Medulla oblongata (tissue), 1 donor: ENCODE measurements around the gene PIGS.
"Not testable (repeated sequence)": the region's sequence is repeated elsewhere in the genome, so short reads cannot be mapped to it uniquely, and the experiment has no call there.

Experiments used
- DNase-seq: peaks from one replicate; pipeline ENCODE4 v3.0.0-alpha.2; 2015; ENCODE audit errors: extremely low spot score

The PIGS gene

DNA sequence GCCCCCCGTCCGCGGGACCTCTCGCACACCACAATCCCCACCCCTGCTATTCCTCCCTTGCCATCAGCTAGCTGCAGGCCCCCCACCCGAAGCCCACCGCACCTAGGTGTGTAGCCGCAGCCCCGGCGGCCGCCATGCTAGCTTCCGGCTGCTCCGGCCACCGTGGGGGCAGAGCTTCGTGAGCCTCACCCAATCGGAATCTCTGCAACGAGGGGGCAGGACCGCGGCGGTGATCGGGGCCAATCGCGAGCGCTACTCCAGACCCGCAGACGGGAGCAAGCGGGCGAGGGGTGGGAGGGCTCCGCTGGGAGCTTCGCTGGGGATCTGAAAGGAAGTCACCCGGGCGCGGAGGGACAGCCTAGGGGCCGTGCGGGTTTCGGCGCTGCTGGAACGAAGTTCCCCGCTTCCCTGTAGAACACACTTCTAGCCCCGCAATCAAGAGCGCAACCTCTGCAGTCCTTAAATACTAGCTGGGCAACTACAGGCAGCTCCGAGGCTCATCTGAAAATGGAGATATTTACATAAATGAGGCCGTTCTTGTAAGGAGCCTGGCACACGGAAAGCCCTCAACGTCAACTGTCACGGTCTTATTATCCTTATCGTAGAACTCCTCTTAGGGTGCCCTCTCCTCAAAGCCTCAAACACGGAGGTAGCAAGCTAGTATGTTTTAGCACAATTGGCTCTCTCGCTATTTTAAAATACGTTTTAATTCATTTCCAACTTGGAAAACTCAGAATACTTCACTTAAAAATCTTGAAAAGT, at the start of gene PIGS:
PIGS (minus strand) TSS at position 164 of the 762 bp plus-strand sequence; CDS start at position 136, 28 bp downstream.
- peak; percentile 96 for DNase-seq

DNA sequence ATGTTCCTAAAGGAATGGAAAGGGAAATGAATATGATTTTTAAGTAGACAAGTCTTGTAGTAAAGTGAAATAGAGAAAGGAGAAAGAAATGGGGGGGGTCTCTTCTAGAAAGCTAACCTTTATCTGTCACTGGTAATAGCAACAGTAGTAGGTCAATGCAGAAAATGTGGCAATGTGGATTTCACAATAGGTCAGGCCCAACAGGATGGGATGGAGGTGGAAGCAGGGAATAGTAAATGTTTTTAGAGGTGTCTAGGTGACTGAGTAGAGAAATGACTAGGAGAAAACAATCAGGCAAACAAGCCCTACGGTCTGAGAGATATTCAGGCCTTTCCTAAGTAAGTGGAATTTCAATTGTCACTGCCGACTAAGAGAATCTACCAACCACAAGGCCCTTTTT, 48.7 kb upstream of the PIGS start:
- no peak for DNase-seq

- no peak for DNase-seq
Measured at GRCh38 chr17:28618464-28618863, 47.1 kb upstream of the PIGS start.

GRCh38 chr17:28616281-28616680, 45.0 kb upstream of the PIGS start:
- DNase-seq, result no peak

DNA sequence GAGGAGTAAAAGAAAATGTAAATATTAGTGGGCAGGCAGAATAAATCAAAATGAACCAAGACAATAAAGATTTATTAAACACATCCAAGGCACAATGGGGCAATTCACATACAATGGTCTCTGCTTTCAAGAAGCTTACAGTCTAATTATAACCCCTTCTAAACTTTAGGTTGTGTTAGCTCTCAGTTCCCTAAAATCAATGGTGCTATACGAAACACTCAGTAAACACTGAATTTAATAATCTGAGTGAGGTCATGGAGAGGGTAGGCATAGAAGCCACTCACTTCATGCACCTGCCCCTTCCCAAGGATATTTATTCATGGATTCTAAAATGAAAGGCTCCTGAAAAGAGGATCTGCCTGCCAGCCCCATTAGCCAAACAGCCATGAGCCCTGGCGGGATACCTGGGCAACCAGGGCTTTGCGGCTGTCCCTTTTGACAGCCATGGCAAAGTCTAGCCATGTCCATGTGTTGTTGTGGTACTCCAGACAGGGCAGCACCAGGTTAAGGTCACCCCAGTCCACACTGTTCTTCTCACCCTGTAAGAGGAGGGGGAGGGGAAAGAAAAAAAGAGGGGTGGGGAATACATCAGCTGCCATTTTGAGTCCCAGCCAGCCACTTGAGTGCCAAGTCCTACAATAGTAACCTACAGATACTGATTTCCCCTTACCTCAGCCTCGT, 44.1 kb upstream of the PIGS start:
- no peak for DNase-seq

DNA sequence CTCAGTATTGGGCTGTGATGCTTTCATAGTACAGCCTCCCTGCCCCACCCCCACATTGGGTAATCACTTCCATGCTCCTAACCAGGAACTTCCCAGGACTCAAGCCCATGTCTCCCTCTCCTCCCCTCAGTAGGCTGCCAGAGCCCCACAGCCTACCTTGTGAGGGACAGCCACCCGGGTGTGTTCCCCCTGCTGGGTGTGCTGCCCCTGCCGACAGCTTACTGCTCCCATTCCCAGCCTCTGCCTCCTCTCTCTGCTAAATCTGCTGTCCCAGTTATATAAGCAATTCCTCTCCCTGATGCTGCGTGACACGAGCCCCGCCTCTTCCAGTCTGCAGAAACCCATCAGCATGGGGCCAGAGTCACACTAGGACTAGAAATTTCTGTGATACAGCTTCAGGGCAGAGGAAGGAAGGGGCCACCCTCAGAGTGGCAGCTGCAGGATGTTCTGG, 42.6 kb upstream of the PIGS start, which contains the start of gene RSKR:
RSKR (minus strand) TSS at position 255 of the 451 bp plus-strand sequence; CDS start at position 231, 24 bp downstream.
- DNase-seq, result no peak

DNA sequence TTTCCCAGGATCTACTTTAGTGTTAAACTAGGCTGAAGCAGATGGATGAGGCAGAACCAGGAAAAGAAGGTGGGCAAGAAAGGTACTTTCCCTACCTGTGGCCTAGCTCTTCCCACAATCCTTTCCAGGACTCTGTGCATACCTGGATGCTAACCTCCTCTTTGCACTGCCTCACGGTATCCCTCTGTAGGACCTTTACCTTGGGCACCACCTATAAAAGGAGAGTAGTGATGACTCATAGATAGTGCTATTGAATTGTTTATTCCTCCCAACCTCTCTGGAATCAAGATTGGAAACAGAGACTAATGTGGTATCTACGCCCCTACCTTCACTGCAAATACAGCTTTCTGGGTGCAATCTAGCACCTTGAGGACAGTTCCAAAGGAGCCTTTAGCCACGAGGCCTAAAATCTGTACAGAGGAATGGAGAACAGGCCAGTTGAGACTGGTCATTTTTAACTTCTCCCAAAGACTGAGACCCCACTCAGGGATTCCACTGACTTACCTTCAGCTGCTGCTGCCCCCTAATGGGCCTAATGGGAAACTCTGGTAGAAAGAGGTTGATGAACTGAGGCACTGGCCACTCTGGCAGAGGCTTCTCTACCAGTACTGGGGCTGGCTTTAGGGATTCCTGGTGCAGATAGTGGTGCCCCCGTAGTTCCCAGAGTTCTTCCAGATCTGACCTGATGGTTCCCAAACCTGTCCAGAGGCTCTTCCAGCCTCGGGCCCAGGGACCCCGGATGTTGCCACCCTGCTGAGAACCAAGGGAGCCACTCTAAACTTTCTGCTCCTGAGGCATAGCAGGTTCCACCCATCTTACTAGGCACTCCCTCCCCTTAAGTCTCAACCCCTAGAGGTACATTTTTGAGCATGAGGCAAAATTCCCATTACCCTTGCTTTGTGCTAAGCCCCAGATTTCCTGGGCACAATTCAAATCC, 41.9 kb upstream of the PIGS start:
- peak; percentile 62 for DNase-seq

- DNase-seq, result no peak
Measured at GRCh38 chr17:28612531-28612930, 41.2 kb upstream of the PIGS start.

DNA sequence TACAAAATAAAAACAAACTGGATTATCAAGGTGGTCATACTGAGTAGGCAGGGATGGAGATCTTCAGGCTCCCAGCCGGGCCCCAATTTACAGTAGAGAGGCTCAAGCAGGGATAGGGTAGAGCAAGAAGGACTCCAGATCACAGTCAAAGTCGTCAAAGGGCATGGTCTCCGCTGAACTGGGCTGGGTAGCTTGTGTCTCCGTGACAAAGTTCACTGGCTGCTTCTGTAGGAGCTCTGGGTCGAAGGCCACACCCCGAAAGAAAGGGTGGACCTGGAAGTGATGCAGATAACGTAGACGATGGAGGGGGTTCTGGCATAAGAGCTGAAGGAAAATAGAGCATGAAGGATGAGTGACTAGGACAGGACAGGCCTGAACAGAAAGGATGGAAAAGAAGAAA, 39.1 kb upstream of the PIGS start:
- no peak for DNase-seq

- not testable (repeated sequence) for DNase-seq
Measured at GRCh38 chr17:28604031-28604430, 32.7 kb upstream of the PIGS start.

GRCh38 chr17:28599311-28600184, 28.2 kb upstream of the PIGS start:
- DNase-seq, result peak; percentile 45

DNA sequence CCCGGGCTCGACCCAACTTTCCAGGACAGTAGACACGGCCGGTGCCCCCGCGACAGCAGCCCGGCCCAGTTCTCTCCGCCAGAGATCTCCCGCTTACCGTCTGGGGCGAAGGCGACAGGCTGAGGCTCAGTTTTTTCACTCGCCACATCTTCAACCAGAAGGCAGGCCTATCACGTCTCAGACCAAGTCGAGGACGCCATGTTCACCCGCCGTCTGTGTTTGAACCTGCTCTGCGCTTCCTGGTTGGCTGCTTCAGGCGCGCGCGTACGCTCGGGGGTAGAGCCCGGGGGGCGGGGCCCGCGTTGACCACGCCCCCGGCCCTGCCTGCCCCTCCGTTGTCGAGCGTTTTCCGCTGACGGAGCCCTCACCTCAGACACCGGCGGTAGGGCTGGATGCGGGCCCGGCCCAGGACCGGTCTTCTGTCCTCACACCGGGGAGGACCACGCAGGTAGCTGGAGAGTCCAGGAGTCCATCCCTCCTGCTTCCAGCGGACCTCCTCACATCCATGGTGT, 27.5 kb upstream of the PIGS start, which contains the start of gene SPAG5:
SPAG5 (minus strand) TSS at position 227 of the 512 bp plus-strand sequence; CDS start at position 148, 79 bp downstream.
- peak; percentile 93 for DNase-seq

- no peak for DNase-seq
Measured at GRCh38 chr17:28598389-28598788, 27.1 kb upstream of the PIGS start.

DNA sequence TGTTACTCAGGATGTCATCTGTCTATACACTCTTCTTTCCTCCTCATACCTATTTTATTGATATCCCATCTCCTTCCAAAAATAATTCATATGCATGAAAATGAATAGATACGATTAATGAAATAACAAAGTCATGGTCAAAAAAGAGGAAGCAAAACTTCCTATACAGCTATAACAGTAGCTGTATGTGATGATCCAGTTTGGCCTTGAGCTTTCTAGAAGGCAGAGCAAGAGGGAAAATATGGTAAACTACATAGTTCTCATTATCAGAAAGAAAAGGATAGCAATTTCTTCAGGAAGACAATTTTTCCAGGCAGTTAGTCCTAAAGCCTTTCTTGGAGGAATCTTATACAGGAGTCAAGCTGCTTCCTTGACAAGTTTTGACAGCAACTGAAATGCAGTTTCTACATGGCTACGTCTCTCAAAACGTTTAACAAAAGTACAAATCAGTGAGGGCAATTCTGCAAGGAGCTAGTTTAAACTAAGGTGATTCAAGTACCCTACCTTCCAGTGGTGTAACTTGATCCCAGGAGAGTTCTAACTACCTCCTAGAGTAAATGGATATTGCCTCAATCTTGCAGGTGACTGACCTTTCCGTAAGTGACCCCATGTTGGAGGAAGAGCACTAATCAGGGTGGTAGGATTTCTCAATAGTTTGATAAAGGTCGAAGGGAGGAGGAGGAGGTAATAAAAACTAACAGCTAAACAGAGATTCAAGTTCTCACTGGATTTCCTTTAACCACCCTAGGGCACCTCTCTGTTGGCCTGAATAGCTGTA, 26.5 kb upstream of the PIGS start:
- DNase-seq, result no peak

DNA sequence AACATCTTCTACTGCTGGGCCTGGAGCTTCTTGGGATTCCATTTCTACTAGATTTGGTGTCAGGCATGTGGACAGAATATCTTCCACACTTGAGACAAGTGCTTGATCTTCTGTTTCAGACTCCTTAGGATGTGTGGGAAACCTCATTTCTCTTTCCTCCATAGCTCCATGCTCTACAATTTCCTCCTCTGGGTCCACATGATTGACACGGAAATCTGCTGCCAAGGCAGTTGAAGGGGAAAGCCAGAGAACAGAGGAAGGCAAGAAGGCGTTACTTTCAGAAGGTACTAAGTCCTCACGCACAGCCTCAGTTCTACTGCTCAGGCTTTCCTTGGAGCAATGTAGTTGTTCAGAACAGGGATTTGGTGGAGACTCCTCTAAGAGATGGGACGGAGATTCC, 20.9 kb upstream of the PIGS start:
- DNase-seq, result no peak

DNA sequence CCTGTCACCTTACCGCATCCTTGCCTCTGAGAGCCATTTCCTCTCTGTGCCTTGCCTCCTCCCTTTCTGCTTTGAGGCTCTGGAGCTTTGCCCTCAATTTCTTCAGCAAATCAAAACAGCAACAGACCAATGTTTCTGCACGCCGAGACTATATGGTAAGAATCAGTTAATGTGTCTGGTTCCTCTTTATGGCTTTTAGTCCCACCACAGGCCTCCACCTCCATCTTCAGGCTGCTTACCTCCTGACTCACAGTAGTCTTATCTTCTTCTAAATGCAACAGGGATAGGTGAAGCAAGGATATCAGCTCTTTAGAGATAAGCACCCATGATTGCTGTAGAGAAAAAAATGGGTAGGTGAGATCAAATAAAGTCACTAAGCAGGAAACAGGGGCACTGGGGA, 14.5 kb upstream of the PIGS start:
- no peak for DNase-seq

- DNase-seq, result no peak
Measured at GRCh38 chr17:28584434-28584833, 13.1 kb upstream of the PIGS start.

DNA sequence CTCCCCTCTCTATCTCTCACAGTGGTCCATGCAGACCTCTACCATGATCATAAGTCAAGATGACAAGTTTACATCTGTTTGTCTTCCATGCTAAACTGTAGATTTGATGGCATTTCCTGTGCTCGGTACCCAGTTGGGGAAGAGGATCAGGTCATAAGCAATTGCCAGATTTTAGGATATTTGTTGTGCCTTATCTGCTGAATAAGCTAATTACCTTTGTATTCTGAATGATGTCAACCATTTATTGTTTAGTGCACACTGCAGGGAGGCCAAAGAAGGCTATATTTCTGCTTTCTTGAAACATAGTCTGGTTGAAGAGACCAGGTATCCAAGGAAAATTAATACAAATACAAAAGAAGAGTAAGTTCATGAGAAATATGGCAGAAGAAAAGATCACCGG, 11.2 kb upstream of the PIGS start:
- DNase-seq, result no peak

- no peak for DNase-seq
Measured at GRCh38 chr17:28580959-28581358, 9.6 kb upstream of the PIGS start.

DNA sequence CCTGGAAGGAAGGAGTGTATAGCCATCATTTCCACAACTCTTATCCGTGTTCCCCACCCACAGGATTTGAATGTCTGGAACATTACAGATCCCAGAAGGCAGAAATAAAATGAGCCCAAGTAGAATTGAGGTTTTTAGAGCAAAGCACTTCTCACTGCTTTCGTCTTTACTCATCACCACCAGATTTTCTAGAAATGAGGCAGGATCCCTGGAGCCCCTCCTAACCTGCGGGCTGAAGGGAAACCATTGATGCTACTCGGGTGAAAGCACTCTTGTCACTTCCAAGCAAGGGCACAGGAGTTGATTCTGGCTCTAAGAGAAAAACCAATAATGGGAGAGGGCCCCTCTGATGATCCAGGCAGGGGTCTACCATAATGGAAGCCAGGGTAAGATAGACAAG, 8.2 kb upstream of the PIGS start:
- DNase-seq, result no peak
